Stimulated activated CD4-positive, alpha-beta T cell treated with anti-CD3 and anti-CD28 coated beads, Interleukin-1b, Interleukin-23, amount 100 ng/mL, for 4 hours (primary cell): Measurements from ENCODE around the gene OSBP.
"Not testable (repeated sequence)": the region's sequence is repeated elsewhere in the genome, so short reads cannot be mapped to it uniquely, and the experiment has no call there.

Experiments
- DNase-seq, 2 donors: peaks; one replicate each; pipeline ENCODE4 v3.0.0-alpha.2; 2020; ENCODE audit warnings: low read depth in 2 of 2

The OSBP gene

GRCh38 chr11:59615637-59616395 is at the start of gene OSBP:
Gene OSBP (minus strand): TSS chr11:59615774. CDS start chr11:59615664, 110 bp downstream.
- peak; percentile 88 to 96 for DNase-seq

- DNase-seq: no peak
These were observed 45.0 kb upstream of the OSBP start for GRCh38 chr11:59660621-59661020.

- DNase-seq: no peak
These were observed 44.4 kb upstream of the OSBP start for GRCh38 chr11:59659981-59660380.

- DNase-seq: no peak
These were observed 42.5 kb upstream of the OSBP start for GRCh38 chr11:59658036-59658435.

GRCh38 chr11:59654893-59655292 is 39.3 kb upstream of the OSBP start:
- DNase-seq: no peak

- DNase-seq: no peak
These were observed 31.8 kb upstream of the OSBP start for GRCh38 chr11:59647245-59647980.

- no peak for DNase-seq
These were observed 29.0 kb upstream of the OSBP start for GRCh38 chr11:59644528-59644927.

GRCh38 chr11:59643390-59643789 is 27.8 kb upstream of the OSBP start:
- DNase-seq: no peak

GRCh38 chr11:59641156-59641555 is 25.6 kb upstream of the OSBP start:
- no peak for DNase-seq

- no peak for DNase-seq
These were observed 14.9 kb upstream of the OSBP start for GRCh38 chr11:59630493-59630892.

- no peak for DNase-seq
These were observed 14.4 kb upstream of the OSBP start for GRCh38 chr11:59629996-59630395.

- DNase-seq: not testable (repeated sequence)
These were observed 11.4 kb upstream of the OSBP start for GRCh38 chr11:59626969-59627368.

GRCh38 chr11:59625703-59626102 is 10.1 kb upstream of the OSBP start:
- no peak for DNase-seq

GRCh38 chr11:59617876-59618275 is 2.3 kb upstream of the OSBP start:
- DNase-seq: no peak

GRCh38 chr11:59616396-59616982 is 915 bp upstream of the OSBP start:
- DNase-seq: peak in 1 of 2 donors; percentile 83

GRCh38 chr11:59615120-59615636 is 396 bp downstream of the OSBP start:
- DNase-seq: peak; percentile 42 to 48

- no peak for DNase-seq
These were observed 1.1 kb downstream of the OSBP start for GRCh38 chr11:59614277-59615119.

GRCh38 chr11:59611570-59612565 is 3.7 kb downstream of the OSBP start:
- DNase-seq: no peak

GRCh38 chr11:59610289-59610688 is 5.3 kb downstream of the OSBP start:
- no peak for DNase-seq

- no peak for DNase-seq
These were observed 7.7 kb downstream of the OSBP start for GRCh38 chr11:59607703-59608454.
